Lower lobe of right lung (tissue), 2 donors: ENCODE measurements around the gene SLC17A5. TPM values are rescaled to one million over a fixed set of nuclear protein-coding genes. Genes with fewer than 3 reads are reported as not detected.
"Not testable (repeated sequence)": the region's sequence is repeated elsewhere in the genome, so short reads cannot be mapped to it uniquely, and the experiment has no call there.

Experiments
- ATAC-seq, 2 donors: fragments of 200-7000 bp; cut with Tn5 transposase; one replicate each; pipeline ENCODE4 v1.9.1; 2020 to 2022; ENCODE audit warnings: mild to moderate bottlenecking in 2 of 2, moderate library complexity in 2 of 2
- DNase-seq: peaks from one replicate; pipeline ENCODE4 v3.0.0-alpha.2; 2020
- H3K27ac ChIP-seq: fragments of 200-600 bp; one replicate; pipeline ENCODE4 v1.8.0; 2022
- H3K27me3 ChIP-seq: fragments of 200-600 bp; one replicate; pipeline ENCODE4 v1.8.0; 2022; ENCODE audit warnings: low read depth
- H3K36me3 ChIP-seq: fragments of 200-600 bp; one replicate; pipeline ENCODE4 v1.8.0; 2022; ENCODE audit warnings: mild to moderate bottlenecking
- H3K4me1 ChIP-seq: fragments of 200-600 bp; one replicate; pipeline ENCODE4 v1.8.0; 2022
- H3K4me3 ChIP-seq: fragments of 200-600 bp; one replicate; pipeline ENCODE4 v1.8.0; 2022; ENCODE audit warnings: mild to moderate bottlenecking
- H3K9me3 ChIP-seq: fragments of 200-600 bp; one replicate; pipeline ENCODE4 v1.8.0; 2022
- intact Hi-C: fragments of 100-400 bp; cut with DNase I; formaldehyde crosslinking; loops from one replicate; pipeline ENCODE4 v1.11.0; 2022
- total RNA-seq: library from RNA; stranded (reverse); fragmentation: NEBNext Ultra II Directional; extraction: Animal tissue kit (Norgen Biotek cat#: 25700); gene quantifications from one replicate; pipeline ENCODE4 v1.2.1, GENCODE V29; 2021
- TF ChIP-seq, protein P1 (sequence below): fragments of 200-600 bp; IDR thresholded peaks from one replicate; pipeline ENCODE4 v1.8.0; 2022; ENCODE audit warnings: antibody characterized with exemption, mild to moderate bottlenecking
- donor health status: DM: no; HTN: yes; CAD: no; lungs with severe emphysema.

The SLC17A5 gene
- total RNA-seq, 1 donor from 2014 or later = 25.9 TPM

DNA sequence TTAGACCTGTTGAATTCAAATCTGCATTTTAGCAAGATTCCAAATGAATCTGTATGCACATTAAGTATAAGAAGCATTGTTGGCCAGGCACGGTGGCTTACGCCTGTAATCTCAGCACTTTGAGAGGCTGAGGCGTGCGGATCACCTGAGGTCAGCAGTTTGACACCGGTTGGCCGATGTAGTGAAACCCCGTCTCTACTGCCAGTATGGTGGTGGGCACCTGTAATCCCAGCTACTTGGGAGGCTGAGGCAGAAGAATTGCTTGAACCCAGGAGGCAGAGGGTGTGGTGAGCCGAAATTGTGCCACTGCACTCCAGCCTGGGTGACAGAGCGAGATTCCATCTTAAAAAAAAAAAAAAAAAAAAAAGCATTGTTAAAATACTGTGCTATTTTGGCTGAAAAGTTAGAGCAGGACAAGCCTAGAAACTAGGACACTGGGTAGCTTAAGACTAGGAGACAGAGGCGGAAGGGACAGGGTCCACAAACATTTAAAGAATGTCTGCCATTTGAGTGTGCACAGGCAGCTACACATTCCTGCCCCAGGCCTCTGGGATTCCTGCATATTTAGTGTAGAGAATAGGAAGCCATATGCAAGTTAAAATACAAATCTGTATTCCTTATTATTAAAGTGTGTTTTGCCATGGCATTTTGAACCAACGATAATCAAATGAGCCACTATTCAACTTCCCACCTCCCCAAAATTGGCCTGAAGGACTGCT lies 87.9 kb downstream of the SLC17A5 start:
- H3K27me3 ChIP-seq = no peaks in the 10 kb centered on the region
- DNase-seq = no peak
- H3K36me3 ChIP-seq = no peaks in the 10 kb centered on the region
- ATAC-seq = no peak
- TF ChIP-seq, protein P1, sequence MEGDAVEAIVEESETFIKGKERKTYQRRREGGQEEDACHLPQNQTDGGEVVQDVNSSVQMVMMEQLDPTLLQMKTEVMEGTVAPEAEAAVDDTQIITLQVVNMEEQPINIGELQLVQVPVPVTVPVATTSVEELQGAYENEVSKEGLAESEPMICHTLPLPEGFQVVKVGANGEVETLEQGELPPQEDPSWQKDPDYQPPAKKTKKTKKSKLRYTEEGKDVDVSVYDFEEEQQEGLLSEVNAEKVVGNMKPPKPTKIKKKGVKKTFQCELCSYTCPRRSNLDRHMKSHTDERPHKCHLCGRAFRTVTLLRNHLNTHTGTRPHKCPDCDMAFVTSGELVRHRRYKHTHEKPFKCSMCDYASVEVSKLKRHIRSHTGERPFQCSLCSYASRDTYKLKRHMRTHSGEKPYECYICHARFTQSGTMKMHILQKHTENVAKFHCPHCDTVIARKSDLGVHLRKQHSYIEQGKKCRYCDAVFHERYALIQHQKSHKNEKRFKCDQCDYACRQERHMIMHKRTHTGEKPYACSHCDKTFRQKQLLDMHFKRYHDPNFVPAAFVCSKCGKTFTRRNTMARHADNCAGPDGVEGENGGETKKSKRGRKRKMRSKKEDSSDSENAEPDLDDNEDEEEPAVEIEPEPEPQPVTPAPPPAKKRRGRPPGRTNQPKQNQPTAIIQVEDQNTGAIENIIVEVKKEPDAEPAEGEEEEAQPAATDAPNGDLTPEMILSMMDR = no peak
- intact Hi-C loops = no loop called here
- peaks cover 9% of the 10 kb centered on the region for H3K4me1 ChIP-seq
- H3K9me3 ChIP-seq = no peaks in the 10 kb centered on the region
- no peak overlapping the region for H3K4me3 ChIP-seq
- no peak overlapping the region for H3K27ac ChIP-seq

DNA sequence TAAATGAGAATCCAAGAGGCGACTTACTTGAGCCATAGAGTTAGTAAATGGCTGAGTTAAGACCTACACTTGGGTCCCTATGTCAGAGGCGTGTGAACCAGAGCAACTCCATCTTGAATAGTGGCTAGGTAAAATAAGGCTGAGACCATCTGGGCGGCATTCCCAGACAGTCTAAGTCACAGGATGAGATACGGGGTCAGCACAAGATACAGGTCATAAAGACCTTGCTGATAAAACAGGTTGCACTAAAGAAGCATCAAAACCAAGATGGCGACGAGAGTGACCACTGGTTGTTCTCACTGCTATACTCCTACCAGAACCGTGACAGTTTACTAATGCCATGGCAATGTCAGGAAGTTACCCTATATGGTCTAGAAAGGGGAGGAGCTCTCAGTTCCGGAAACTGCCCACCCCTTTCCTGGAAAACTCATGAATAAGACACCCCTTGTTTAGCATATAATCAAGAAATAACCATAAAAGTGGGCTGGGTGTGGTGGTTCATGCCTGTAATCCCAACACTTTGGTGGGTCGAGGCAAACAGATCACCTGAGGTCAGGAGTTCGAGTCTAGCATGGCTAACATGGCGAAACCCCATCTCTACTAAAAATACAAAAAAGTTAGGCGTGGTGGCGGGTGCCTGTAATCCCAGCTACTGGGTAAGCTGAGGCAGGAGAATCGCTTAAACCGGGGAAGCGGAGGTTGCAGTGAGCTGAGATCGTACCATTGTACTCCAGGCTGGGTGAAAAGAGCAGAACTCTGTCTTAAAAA lies 89.0 kb downstream of the SLC17A5 start:
- DNase-seq (no peak), ATAC-seq (no peak)
- Histone ChIP-seq H3K36me3 (no peaks in the 10 kb centered on the region), H3K4me1 (peaks cover 9% of the 10 kb centered on the region), H3K27me3 (no peaks in the 10 kb centered on the region), H3K27ac (no peak overlapping the region), H3K4me3 (no peak overlapping the region), H3K9me3 (no peaks in the 10 kb centered on the region)
- TF ChIP-seq, protein P1 = no peak
- intact Hi-C loops = no loop called here

DNA sequence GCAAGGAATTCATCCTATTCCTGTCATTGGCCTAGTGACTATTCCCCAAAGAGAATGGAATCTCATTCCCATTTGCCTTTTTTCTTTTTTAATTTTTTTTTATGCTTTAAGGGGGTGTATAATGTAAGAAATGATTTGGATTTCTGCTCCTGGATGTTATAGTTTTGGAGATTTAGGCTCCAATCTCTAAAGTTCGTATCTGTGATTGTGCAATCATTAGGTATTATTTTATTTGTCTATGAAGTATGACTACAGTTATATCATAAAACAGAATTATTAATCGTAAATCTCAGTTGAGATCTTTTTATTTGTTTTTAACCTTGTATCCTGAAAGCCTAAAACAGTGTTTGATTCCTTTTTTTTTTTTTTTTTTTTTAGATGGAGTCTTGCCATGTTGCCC lies 91.2 kb downstream of the SLC17A5 start:
- TF ChIP-seq, protein P1 = no peak
- Histone ChIP-seq H3K27ac (no peak overlapping the region), H3K27me3 (no peaks in the 10 kb centered on the region), H3K4me1 (peaks cover 8% of the 10 kb centered on the region), H3K9me3 (no peaks in the 10 kb centered on the region), H3K4me3 (no peak overlapping the region), H3K36me3 (no peaks in the 10 kb centered on the region)
- intact Hi-C loops = no loop called here
- DNase-seq (no peak), ATAC-seq (no peak)

DNA sequence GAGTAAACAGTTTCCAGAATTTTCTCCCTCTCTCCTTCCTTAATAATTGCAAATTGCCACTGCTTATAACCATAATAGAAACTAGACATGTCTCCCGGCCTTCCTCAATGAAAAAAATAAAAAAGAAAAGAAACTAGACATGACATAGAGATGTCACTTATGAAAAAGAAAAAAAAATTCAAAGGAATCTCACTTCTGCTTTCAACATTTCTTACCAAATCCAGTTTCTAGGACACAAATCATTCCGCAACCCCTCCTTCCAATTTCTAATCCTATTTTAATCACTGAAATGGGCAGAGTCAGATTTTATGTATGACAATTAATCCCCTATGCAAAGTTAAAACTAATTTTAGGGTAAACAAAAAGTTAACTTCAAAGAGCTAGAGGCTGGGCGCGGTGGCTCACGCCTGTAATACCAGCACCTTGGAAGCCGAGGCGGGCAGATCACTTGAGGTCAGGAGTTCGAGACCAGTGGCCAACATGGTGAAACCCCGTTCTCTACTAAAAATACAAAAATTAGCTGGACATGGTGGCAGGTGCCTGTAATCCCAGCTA lies 92.9 kb downstream of the SLC17A5 start:
- no peak for DNase-seq
- Histone ChIP-seq H3K36me3 (no peaks in the 10 kb centered on the region), H3K27me3 (no peaks in the 10 kb centered on the region), H3K9me3 (no peaks in the 10 kb centered on the region), H3K4me1 (no peaks in the 10 kb centered on the region), H3K27ac (no peak overlapping the region), H3K4me3 (no peak overlapping the region)
- intact Hi-C loops = no loop called here
- ATAC-seq = no peak
- TF ChIP-seq, protein P1 = no peak

DNA sequence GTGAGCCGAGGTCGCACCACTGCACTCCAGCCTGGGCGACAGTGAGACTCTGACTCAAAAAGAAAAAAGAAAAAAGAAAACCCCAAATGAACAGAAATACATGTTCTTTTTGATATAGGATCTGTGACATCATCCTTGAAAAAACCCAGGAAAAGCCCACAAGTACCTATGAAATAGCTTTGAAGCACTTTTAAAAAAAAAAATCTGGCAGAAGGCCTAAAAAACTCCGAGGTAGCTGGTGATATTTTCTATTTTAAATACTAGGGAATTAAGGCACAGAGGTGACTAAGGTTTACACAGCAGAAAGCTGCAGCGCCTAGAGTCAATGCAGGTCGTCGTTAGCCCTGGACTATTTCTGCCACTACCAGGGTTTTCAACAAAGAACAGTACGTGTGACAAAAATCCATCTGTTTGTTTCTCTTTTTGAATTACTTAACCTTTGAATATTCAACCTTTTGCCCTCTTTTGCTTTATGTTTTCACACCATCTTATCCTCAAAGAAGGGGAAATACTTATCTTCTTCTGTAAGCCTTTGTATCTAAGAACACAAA lies 93.5 kb downstream of the SLC17A5 start:
- no peak for DNase-seq
- TF ChIP-seq, protein P1 = no peak
- peak in 1 of 2 donors; percentile 43 for ATAC-seq
- H3K4me1 ChIP-seq = no peaks in the 10 kb centered on the region
- no peak overlapping the region for H3K4me3 ChIP-seq
- intact Hi-C loops = no loop called here
- H3K27ac ChIP-seq = no peak overlapping the region
- H3K36me3 ChIP-seq = no peaks in the 10 kb centered on the region
- H3K27me3 ChIP-seq = no peaks in the 10 kb centered on the region
- H3K9me3 ChIP-seq = no peaks in the 10 kb centered on the region

DNA sequence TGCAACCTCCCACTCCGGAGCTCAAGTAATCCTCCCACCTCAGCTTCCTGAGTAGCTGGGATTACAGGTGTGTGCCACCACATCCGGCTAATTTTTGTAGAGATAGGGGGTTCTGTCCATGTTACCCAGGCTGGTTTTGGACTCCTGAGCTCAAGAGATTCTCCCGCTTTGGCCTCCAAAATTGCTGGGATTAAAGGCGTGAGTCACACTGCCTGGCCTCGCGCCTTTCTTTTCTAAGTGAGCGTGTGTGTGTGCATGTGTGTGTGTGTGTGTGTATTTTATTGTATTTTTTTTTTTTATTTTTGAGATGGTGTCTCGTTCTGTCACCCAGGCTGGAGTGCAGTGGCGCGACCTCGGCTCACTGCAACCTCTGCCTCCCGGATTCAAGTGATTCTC lies 94.4 kb downstream of the SLC17A5 start:
- H3K27me3 ChIP-seq, ATAC-seq, H3K9me3 ChIP-seq: not testable (repeated sequence)

More for the DNA sequence above, 94.4 kb downstream of the SLC17A5 start:
- H3K4me3 ChIP-seq, H3K36me3 ChIP-seq, H3K27ac ChIP-seq, H3K4me1 ChIP-seq, DNase-seq, intact Hi-C loops: not testable (repeated sequence)
